HFFc6 (cell line): ENCODE measurements around the gene NOC2L. TPM values are rescaled to one million over a fixed set of nuclear protein-coding genes. Genes with fewer than 3 reads are reported as not detected.
A peak's percentile ranks its signal among the peaks of the same experiment; 100 is the strongest.

ENCODE experiments used
- DNase-seq: peaks from one replicate; pipeline ENCODE4 v3.0.0-alpha.2; 2018
- H3K27ac Mint-ChIP-seq: 2 replicates; pipeline ENCODE4 v1.8.0; 2020; ENCODE audit warnings: mild to moderate bottlenecking, mixed read lengths
- H3K27me3 Mint-ChIP-seq: 2 replicates; pipeline ENCODE4 v1.8.0; 2021; ENCODE audit warnings: mild to moderate bottlenecking, moderate library complexity, mixed read lengths; ENCODE audit not compliant: insufficient read depth
- H3K36me3 Mint-ChIP-seq: 2 replicates; pipeline ENCODE4 v1.8.0; 2021; ENCODE audit warnings: low read depth, mixed read lengths
- H3K4me1 Mint-ChIP-seq: 2 replicates; pipeline ENCODE4 v1.8.0; 2020; ENCODE audit warnings: low read depth, mixed read lengths
- H3K4me3 Mint-ChIP-seq: 2 replicates; pipeline ENCODE4 v1.8.0; 2020; ENCODE audit warnings: mild to moderate bottlenecking, moderate library complexity, mixed read lengths
- H3K9me3 Mint-ChIP-seq: 2 replicates; pipeline ENCODE4 v1.8.0; 2020; ENCODE audit warnings: mild to moderate bottlenecking, mixed read lengths
- CTCF ChIP-seq: fragments of 200-600 bp; sonication (generic); IDR thresholded peaks from 2 replicates; pipeline ENCODE4 v1.5.0; 2021; ENCODE audit warnings: antibody characterized with exemption, mild to moderate bottlenecking
- total RNA-seq, 6 experiments: library from RNA; stranded (reverse); fragmentation: NEBNext Ultra II Directional; extraction: Animal tissue kit (Norgen Biotek cat#: 25700); gene quantifications; 2 replicates in 1 of 6; 3 replicates in 5 of 6; pipeline ENCODE4 v1.2.3, GENCODE V29; 2021

NOC2L gene
- total RNA-seq, 6 experiments from 2014 or later, result 112 to 142 (median 119) TPM

GRCh38 chr1:921011-921837 lies 37.8 kb downstream of the NOC2L start:
- no peak overlapping the region for H3K27ac Mint-ChIP-seq
- TF ChIP-seq CTCF, result peak; percentile 77

GRCh38 chr1:920521-920920 lies 38.5 kb downstream of the NOC2L start:
- Mint-ChIP-seq H3K27ac (no peak overlapping the region), H3K4me3 (no peak overlapping the region; the same call in 1 of the 2 replicates), H3K9me3 (no peaks in the 10 kb centered on the region), H3K27me3 (peaks cover 7% of the 10 kb centered on the region), H3K4me1 (peaks cover 32% of the 10 kb centered on the region), H3K36me3 (peaks cover 4% of the 10 kb centered on the region; the same call in 1 of the 2 replicates)
- no peak for DNase-seq
- no peak for TF ChIP-seq CTCF

More at GRCh38 chr1:921011-921837, 37.8 kb downstream of the NOC2L start:
- peaks cover 32% of the 10 kb centered on the region for H3K4me1 Mint-ChIP-seq
- H3K27me3 Mint-ChIP-seq, result peaks cover under 1% of the 10 kb centered on the region; the same call in 1 of the 2 replicates
- peak overlapping the region; percentile 39; the same call in 1 of the 2 replicates for H3K4me3 Mint-ChIP-seq
- DNase-seq, result peak; percentile 60
- H3K9me3 Mint-ChIP-seq, result no peaks in the 10 kb centered on the region
- peaks cover 4% of the 10 kb centered on the region; the same call in 1 of the 2 replicates for H3K36me3 Mint-ChIP-seq

- Mint-ChIP-seq H3K4me1 (peaks cover 32% of the 10 kb centered on the region), H3K27ac (no peak overlapping the region), H3K36me3 (peaks cover 4% of the 10 kb centered on the region; the same call in 1 of the 2 replicates), H3K9me3 (no peaks in the 10 kb centered on the region), H3K27me3 (peaks cover 11% of the 10 kb centered on the region), H3K4me3 (no peak overlapping the region)
- TF ChIP-seq CTCF, result no peak
- DNase-seq, result no peak
These were observed 39.0 kb downstream of the NOC2L start for GRCh38 chr1:920010-920409.

- TF ChIP-seq CTCF, result peak; percentile 17; the same call in 1 of the 2 replicates
- Mint-ChIP-seq H3K4me3 (no peak overlapping the region), H3K27ac (no peak overlapping the region), H3K9me3 (no peaks in the 10 kb centered on the region), H3K36me3 (peaks cover 4% of the 10 kb centered on the region; the same call in 1 of the 2 replicates), H3K4me1 (peaks cover 32% of the 10 kb centered on the region), H3K27me3 (peaks cover 15% of the 10 kb centered on the region)
- no peak for DNase-seq
These were observed 39.7 kb downstream of the NOC2L start for GRCh38 chr1:919271-919872.

- H3K4me3 Mint-ChIP-seq, result no peak overlapping the region
- H3K27me3 Mint-ChIP-seq, result peaks cover 15% of the 10 kb centered on the region
- peaks cover 32% of the 10 kb centered on the region for H3K4me1 Mint-ChIP-seq
- no peak for TF ChIP-seq CTCF
- DNase-seq, result no peak
- H3K36me3 Mint-ChIP-seq, result peaks cover 4% of the 10 kb centered on the region; the same call in 1 of the 2 replicates
- no peaks in the 10 kb centered on the region for H3K9me3 Mint-ChIP-seq
- H3K27ac Mint-ChIP-seq, result no peak overlapping the region
These were observed 40.2 kb downstream of the NOC2L start for GRCh38 chr1:918843-919242.
